B cell (primary cell): Measurements from ENCODE around the gene HOXB1. TPM values are rescaled to one million over a fixed set of nuclear protein-coding genes. Genes with fewer than 3 reads are reported as not detected.

Experiments
- ATAC-seq: fragments of 200-7000 bp; cut with Tn5 transposase; one replicate; pipeline ENCODE4 v1.10.0; 2021; ENCODE audit warnings: low read depth, mild to moderate bottlenecking, moderate number of reproducible peaks, moderate library complexity
- CTCF ChIA-PET: fragments of 350-600 bp; sonication (Branson Sonifier 250); formaldehyde crosslinking; loops from one replicate; lab custom pipeline; 2021; ENCODE audit warnings: antibody characterized with exemption, inconsistent platforms; lab: Charles Lee
- POLR2A ChIA-PET: fragments of 350-600 bp; sonication (Branson Sonifier 250); formaldehyde crosslinking; loops from one replicate; lab custom pipeline; 2021; ENCODE audit warnings: antibody characterized with exemption; lab: Charles Lee
- DNase-seq: peaks from one replicate; pipeline ENCODE4 v3.0.0; 2013
- H2AFZ ChIP-seq: 2 replicates; pipeline ENCODE4 v1.6.1; 2012; ENCODE audit warnings: mild to moderate bottlenecking, low read depth, low read length; ENCODE audit not compliant: insufficient read depth, poor library complexity, severe bottlenecking
- H3K27ac ChIP-seq, 2 donors: 1 replicate in 1 of 2; 2 replicates in 1 of 2; pipeline ENCODE4 v1.5.1; 2012 to 2013; ENCODE audit warnings: low read length in 2 of 2, mild to moderate bottlenecking in 2 of 2, moderate library complexity in 1 of 2
- H3K27me3 ChIP-seq, 4 experiments: fragments of 200-600 bp in 1 of 4; sonication (generic) in 1 of 4; replicated peaks in 1 of 4; 1 replicate in 2 of 4; 2 replicates in 2 of 4; pipeline versions ENCODE4 v1.6.1 to v1.7.0; 2013 to 2016; ENCODE audit warnings: low read length in 3 of 4, mild to moderate bottlenecking in 2 of 4, mixed read lengths in 1 of 4, moderate library complexity in 1 of 4; ENCODE audit not compliant: insufficient read depth in 4 of 4, control insufficient read depth in 3 of 4; ENCODE audit errors: control extremely low read depth in 1 of 4
- H3K36me3 ChIP-seq, 2 experiments: replicated peaks in 1 of 2; 1 replicate in 1 of 2; 2 replicates in 1 of 2; pipeline versions ENCODE4 v1.6.1 to v1.7.1; 2013; ENCODE audit warnings: low read length in 1 of 2; ENCODE audit not compliant: insufficient read depth in 2 of 2, control insufficient read depth in 1 of 2; ENCODE audit errors: control extremely low read depth in 1 of 2, extremely low read depth in 1 of 2
- H3K4me1 ChIP-seq, 2 donors: fragments of 200-600 bp in 1 of 2; sonication (generic) in 1 of 2; 1 replicate in 1 of 2; 2 replicates in 1 of 2; pipeline versions ENCODE4 v1.5.1 to v1.6.1; 2013 to 2017; ENCODE audit warnings: low read length in 2 of 2; ENCODE audit not compliant: control insufficient read depth in 2 of 2, insufficient read depth in 2 of 2
- H3K4me2 ChIP-seq: replicated peaks from 2 replicates; pipeline ENCODE3; 2012; ENCODE audit warnings: mild to moderate bottlenecking, low read depth, low read length; ENCODE audit not compliant: poor library complexity, severe bottlenecking
- H3K4me3 ChIP-seq, 5 experiments: fragments of 200-600 bp in 1 of 5; sonication (generic) in 1 of 5; 1 replicate in 3 of 5; 2 replicates in 2 of 5; pipeline versions ENCODE4 v1.5.1 to v1.7.0; 2011 to 2016; ENCODE audit warnings: low read length in 4 of 5, mild to moderate bottlenecking in 4 of 5, low read depth in 2 of 5, control low read depth in 1 of 5, moderate library complexity in 1 of 5; ENCODE audit not compliant: insufficient read depth in 1 of 5; ENCODE audit errors: control extremely low read depth in 1 of 5, extremely low read depth in 1 of 5
- H3K79me2 ChIP-seq: fragments of 200-600 bp; sonication (generic); one replicate; pipeline ENCODE4 v1.6.0; 2016; ENCODE audit warnings: low read length; ENCODE audit not compliant: control insufficient read depth, insufficient read depth
- H3K9ac ChIP-seq: fragments of 200-600 bp; sonication (generic); 2 replicates; pipeline ENCODE4 v1.6.1; 2017; ENCODE audit warnings: mild to moderate bottlenecking, low read length, moderate library complexity
- H3K9me3 ChIP-seq, 3 donors: one replicate each; pipeline versions ENCODE4 v1.6.1 to v1.7.1; 2013; ENCODE audit warnings: low read length in 2 of 3; ENCODE audit not compliant: control insufficient read depth in 2 of 3, insufficient read depth in 1 of 3; ENCODE audit errors: control extremely low read depth in 1 of 3
- H4K20me1 ChIP-seq: 2 replicates; pipeline ENCODE4 v1.6.0; 2012; ENCODE audit warnings: mild to moderate bottlenecking, low read length; ENCODE audit not compliant: insufficient read depth, control insufficient read depth, poor library complexity, severe bottlenecking
- H3K27ac Mint-ChIP-seq: one replicate; pipeline ENCODE4 v1.8.0; 2021; ENCODE audit warnings: mixed read lengths
- H3K27me3 Mint-ChIP-seq: one replicate; pipeline ENCODE4 v1.8.0; 2021; ENCODE audit warnings: mixed read lengths
- H3K4me1 Mint-ChIP-seq: one replicate; pipeline ENCODE4 v1.8.0; 2021; ENCODE audit warnings: mixed read lengths
- H3K4me3 Mint-ChIP-seq: one replicate; pipeline ENCODE4 v1.8.0; 2021; ENCODE audit warnings: mixed read lengths
- H3K9me3 Mint-ChIP-seq: one replicate; pipeline ENCODE4 v1.8.0; 2022; ENCODE audit warnings: mixed read lengths; ENCODE audit not compliant: insufficient read depth
- EZH2 ChIP-seq: IDR thresholded peaks from 2 replicates; pipeline ENCODE4 v1.6.1; 2012; ENCODE audit warnings: borderline replicate concordance, low read depth, mild to moderate bottlenecking, moderate library complexity, low read length; ENCODE audit not compliant: insufficient read depth, poor library complexity, severe bottlenecking
- WGBS: methylation state at CpG from one replicate; pipeline ENCODE4 v1.1.5; 2013; ENCODE audit warnings: missing lambda C conversion rate; ENCODE audit not compliant: insufficient coverage; 5-methylcytosine and 5-hydroxymethylcytosine counted together
- intact Hi-C: fragments of 100-400 bp; cut with micrococcal nuclease; formaldehyde crosslinking; loops from one replicate; pipeline ENCODE4 v1.10.0; 2022
- polyA plus RNA-seq: library from polyadenylated mRNA; depleted of rRNA; stranded (reverse); fragments of >200 nt; gene quantifications from 2 replicates; pipeline ENCODE4 v1.2.3, GENCODE V29; 2012
- total RNA-seq, 2 donors: library from RNA; stranded (reverse); fragments of 120-200 nt in 1 of 2; gene quantifications; 1 replicate in 1 of 2; 2 replicates in 1 of 2; pipeline versions ENCODE4 v1.2.3 to v1.2.4, GENCODE V29; 2013 to 2022
- TF ChIP-seq, protein P1 (sequence below): fragments of 200-600 bp; IDR thresholded peaks from one replicate; pipeline ENCODE4 v1.8.0; 2022; ENCODE audit warnings: antibody characterized with exemption, mild to moderate bottlenecking

Gene HOXB1
- total and polyA plus RNA-seq, 2 donors (not counting 1 experiment from before 2014, with no cell fraction given), result not detected

DNA sequence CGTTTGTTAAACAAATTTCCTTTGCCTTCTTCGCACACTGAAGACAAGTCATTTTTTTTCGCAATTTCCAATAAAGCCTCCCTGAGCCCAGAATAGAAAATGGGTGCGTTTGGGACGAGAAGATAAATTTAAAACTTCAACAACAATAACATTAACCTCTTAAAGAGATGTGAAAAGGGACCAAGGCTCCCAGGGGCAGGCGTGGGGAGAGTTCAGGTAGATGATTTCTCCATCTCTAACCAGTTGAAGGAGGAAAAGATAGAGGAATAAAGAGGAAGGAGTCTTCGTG is 48.6 kb upstream of the HOXB1 start:
- DNase-seq, result no peak
- Mint-ChIP-seq H3K4me3 (peak overlapping the region; percentile 88), H3K9me3 (no peaks in the 10 kb centered on the region), H3K27me3 (peaks cover 56% of the 10 kb centered on the region), H3K27ac (peak overlapping the region; percentile 79), H3K4me1 (peaks cover 51% of the 10 kb centered on the region)
- ChIA-PET POLR2A (no interaction called here), CTCF (interaction anchor here (0.7 to 0.9 kb wide), 2 partner anchors 14 to 37 kb away, joined by 3 to 5 read pairs; partner anchors contain the start of gene HOXB5)
- H3K36me3 ChIP-seq, result no peaks in the 10 kb centered on the region
- H2AFZ ChIP-seq, result no peak overlapping the region
- no peaks in the 10 kb centered on the region for H3K79me2 ChIP-seq
- H3K9ac ChIP-seq, result peak overlapping the region; percentile 73
- no peak for ATAC-seq
- H3K9me3 ChIP-seq, result peaks cover 0 to 30% (median 0%) of the 10 kb centered on the region in 3 donors
- H3K4me2 ChIP-seq, result peak overlapping the region; percentile 96
- peak overlapping the region in 1 of 5 experiments; percentile 77 for H3K4me3 ChIP-seq
- intact Hi-C loops, result loop anchor here (2.0 to 5.0 kb wide), 3 partner anchors 13 to 39 kb away; partner anchors contain the start of genes HOXB5 and HOXB7
- H3K4me1 ChIP-seq, result peaks cover 50 to 59% of the 10 kb centered on the region in 2 donors
- no peak overlapping the region for H3K27ac ChIP-seq
- no CpG with 5 or more reads among the region's 7 CpGs for WGBS
- H3K27me3 ChIP-seq, result peaks cover 0 to 77% (median 60%) of the 10 kb centered on the region in 4 experiments
- H4K20me1 ChIP-seq, result no peaks in the 10 kb centered on the region
- TF ChIP-seq, protein P1, sequence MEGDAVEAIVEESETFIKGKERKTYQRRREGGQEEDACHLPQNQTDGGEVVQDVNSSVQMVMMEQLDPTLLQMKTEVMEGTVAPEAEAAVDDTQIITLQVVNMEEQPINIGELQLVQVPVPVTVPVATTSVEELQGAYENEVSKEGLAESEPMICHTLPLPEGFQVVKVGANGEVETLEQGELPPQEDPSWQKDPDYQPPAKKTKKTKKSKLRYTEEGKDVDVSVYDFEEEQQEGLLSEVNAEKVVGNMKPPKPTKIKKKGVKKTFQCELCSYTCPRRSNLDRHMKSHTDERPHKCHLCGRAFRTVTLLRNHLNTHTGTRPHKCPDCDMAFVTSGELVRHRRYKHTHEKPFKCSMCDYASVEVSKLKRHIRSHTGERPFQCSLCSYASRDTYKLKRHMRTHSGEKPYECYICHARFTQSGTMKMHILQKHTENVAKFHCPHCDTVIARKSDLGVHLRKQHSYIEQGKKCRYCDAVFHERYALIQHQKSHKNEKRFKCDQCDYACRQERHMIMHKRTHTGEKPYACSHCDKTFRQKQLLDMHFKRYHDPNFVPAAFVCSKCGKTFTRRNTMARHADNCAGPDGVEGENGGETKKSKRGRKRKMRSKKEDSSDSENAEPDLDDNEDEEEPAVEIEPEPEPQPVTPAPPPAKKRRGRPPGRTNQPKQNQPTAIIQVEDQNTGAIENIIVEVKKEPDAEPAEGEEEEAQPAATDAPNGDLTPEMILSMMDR, result no peak
- TF ChIP-seq EZH2, result peak; percentile 27

DNA sequence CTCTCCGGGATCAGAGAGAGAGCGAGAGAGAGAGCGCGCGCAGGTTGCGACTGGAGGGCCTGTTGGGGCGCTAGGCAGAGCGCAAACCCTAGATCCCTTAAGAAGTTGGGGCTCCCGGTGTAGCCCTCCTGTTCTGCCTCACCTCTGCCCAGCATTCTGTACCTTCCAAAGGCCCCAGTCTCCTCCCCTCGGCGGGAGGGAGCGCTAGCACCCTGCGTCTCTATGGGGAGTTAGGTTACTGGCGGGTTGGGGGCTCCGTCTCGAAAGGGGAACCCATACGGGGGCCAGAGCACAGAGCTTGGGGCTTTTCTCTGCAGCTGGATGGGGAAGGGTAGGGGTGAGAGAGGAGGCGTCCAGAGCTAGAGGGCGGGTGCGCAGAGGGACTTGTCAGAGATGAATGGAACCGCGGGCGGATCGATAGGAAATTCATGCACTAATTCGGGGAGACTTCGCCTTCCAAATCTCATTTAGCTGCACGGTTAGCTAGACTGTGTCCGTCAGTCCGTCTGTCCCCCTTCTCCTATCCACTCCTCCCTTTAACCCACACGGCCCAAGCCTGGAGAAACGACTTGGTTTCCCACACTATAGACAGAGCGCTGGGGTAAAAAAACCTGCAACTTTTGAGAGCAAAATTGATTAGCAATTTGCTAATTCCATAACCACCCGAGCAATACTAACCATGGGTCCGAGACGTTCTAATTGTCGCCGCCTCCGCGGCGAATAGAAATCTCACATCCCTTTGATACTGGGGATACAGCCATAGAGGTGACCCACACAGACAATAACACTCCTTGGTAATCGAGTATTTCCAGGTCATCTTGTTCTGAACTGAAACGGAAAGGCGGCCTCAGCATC is 48.0 kb upstream of the HOXB1 start:
- ATAC-seq (peak; percentile 23), DNase-seq (peak; percentile 63)
- Mint-ChIP-seq H3K4me3 (peak overlapping the region; percentile 88), H3K9me3 (no peaks in the 10 kb centered on the region), H3K27ac (peak overlapping the region; percentile 79), H3K27me3 (peaks cover 50% of the 10 kb centered on the region), H3K4me1 (peaks cover 51% of the 10 kb centered on the region)
- Histone ChIP-seq H3K4me2 (peak overlapping the region; percentile 96), H3K27me3 (peaks cover 0 to 72% (median 54%) of the 10 kb centered on the region in 4 experiments), H2AFZ (peak overlapping the region; percentile 92), H3K9ac (peak overlapping the region; percentile 73), H3K9me3 (peaks cover 0 to 30% (median 0%) of the 10 kb centered on the region in 3 donors), H3K4me3 (peak overlapping the region; percentile 48 to 77 (median 57)), H3K36me3 (no peaks in the 10 kb centered on the region), H4K20me1 (no peaks in the 10 kb centered on the region), H3K4me1 (peaks cover 50 to 59% of the 10 kb centered on the region in 2 donors), H3K79me2 (no peaks in the 10 kb centered on the region), H3K27ac (no peak overlapping the region)
- TF ChIP-seq EZH2, result no peak
- TF ChIP-seq, protein P1, result no peak
- CTCF ChIA-PET, result interaction anchor here (0.9 to 1.6 kb wide), 3 partner anchors 15 to 243 kb away, joined by 3 to 4 read pairs (median 3); partner anchors contain the start of gene HOXB5
- POLR2A ChIA-PET, result no interaction called here
- intact Hi-C loops, result loop anchor here (2.0 to 5.0 kb wide), 3 partner anchors 14 to 38 kb away; partner anchors contain the start of genes HOXB5 and HOXB7
- 6% methylated on average over 34 of the region's 43 CpGs for WGBS
